IMR-90 (cell line): ENCODE results near the gene UMODL1. TPM values are rescaled to one million over a fixed set of nuclear protein-coding genes. Genes with fewer than 3 reads are reported as not detected.

Source experiments
- ATAC-seq: fragments of 200-7000 bp; cut with Tn5 transposase; 2 replicates; pipeline ENCODE4 v1.9.1; 2020; ENCODE audit warnings: low read depth, mild to moderate bottlenecking, moderate library complexity
- BruUV-seq: library from RNA; stranded (reverse); fragments of 400-500 nt; replicated peaks from 2 replicates; lab custom pipeline; 2021; lab: Mats Ljungman, UMichigan
- CTCF ChIA-PET: fragments of 300-600 bp; formaldehyde crosslinking; extraction: SDS; loops from one replicate; lab custom pipeline; 2021; ENCODE audit warnings: antibody characterized with exemption; lab: Yijun Ruan, JAX
- POLR2A ChIA-PET: fragments of 300-600 bp; sonication (Branson Sonifier 250); formaldehyde crosslinking; loops from one replicate; lab custom pipeline; 2022; ENCODE audit warnings: antibody characterized with exemption; ENCODE audit not compliant: unreplicated experiment; lab: Charles Lee
- DNase-seq: peaks from one replicate; pipeline ENCODE4 v3.0.0; 2013
- H2AFZ ChIP-seq: replicated peaks from 2 replicates; pipeline ENCODE3; 2013; ENCODE audit warnings: low read length, mild to moderate bottlenecking; ENCODE audit not compliant: poor library complexity
- H2AK5ac ChIP-seq: 2 replicates; pipeline ENCODE4 v1.6.1; 2013; ENCODE audit warnings: low read depth, low read length, inconsistent platforms
- H2AK9ac ChIP-seq: replicated peaks from 2 replicates; pipeline ENCODE3; 2013; ENCODE audit warnings: mild to moderate bottlenecking, low read depth, low read length, moderate library complexity; ENCODE audit not compliant: poor library complexity
- H2BK120ac ChIP-seq: 2 replicates; pipeline ENCODE4 v1.6.1; 2013; ENCODE audit warnings: low read depth, low read length, inconsistent platforms
- H2BK15ac ChIP-seq: 3 replicates; pipeline ENCODE4 v1.6.1; 2013; ENCODE audit warnings: low read depth, low read length, inconsistent platforms
- H2BK20ac ChIP-seq: 2 replicates; pipeline ENCODE4 v1.6.1; 2013; ENCODE audit warnings: low read depth, mild to moderate bottlenecking, inconsistent platforms, low read length, moderate library complexity
- H2BK5ac ChIP-seq: 2 replicates; pipeline ENCODE4 v1.6.1; 2013; ENCODE audit warnings: mild to moderate bottlenecking, low read depth, low read length, inconsistent platforms; ENCODE audit not compliant: poor library complexity, severe bottlenecking
- H3K14ac ChIP-seq: replicated peaks from 2 replicates; pipeline ENCODE4 v1.6.1; 2013; ENCODE audit warnings: low read depth, low read length, inconsistent platforms
- H3K18ac ChIP-seq: 2 replicates; pipeline ENCODE4 v1.6.1; 2013; ENCODE audit warnings: low read depth, low read length, control low read depth
- H3K23ac ChIP-seq: 2 replicates; pipeline ENCODE4 v1.6.1; 2013; ENCODE audit warnings: low read depth, low read length, inconsistent platforms
- H3K27ac ChIP-seq: 2 replicates; pipeline ENCODE4 v1.5.1; 2013; ENCODE audit warnings: mild to moderate bottlenecking, control low read depth, low read length; ENCODE audit not compliant: insufficient read depth
- H3K27me3 ChIP-seq: 2 replicates; pipeline ENCODE4 v1.6.1; 2013; ENCODE audit warnings: low read length; ENCODE audit not compliant: control insufficient read depth, insufficient read depth
- H3K36me3 ChIP-seq: 2 replicates; pipeline ENCODE4 v1.6.1; 2013; ENCODE audit warnings: low read length, mixed read lengths; ENCODE audit not compliant: control insufficient read depth, insufficient read depth
- H3K4ac ChIP-seq: 2 replicates; pipeline ENCODE4 v1.6.1; 2013; ENCODE audit warnings: low read depth, low read length, inconsistent platforms
- H3K4me1 ChIP-seq: 2 replicates; pipeline ENCODE4 v1.6.1; 2013; ENCODE audit warnings: low read length, mixed read lengths; ENCODE audit not compliant: control insufficient read depth, insufficient read depth
- H3K4me2 ChIP-seq: 2 replicates; pipeline ENCODE4 v1.6.1; 2013; ENCODE audit warnings: low read depth, mild to moderate bottlenecking, control low read depth, low read length, moderate library complexity
- H3K4me3 ChIP-seq: 2 replicates; pipeline ENCODE4 v1.5.1; 2013; ENCODE audit warnings: low read depth, mild to moderate bottlenecking, control low read depth, low read length, moderate library complexity; ENCODE audit not compliant: insufficient read depth
- H3K56ac ChIP-seq: 2 replicates; pipeline ENCODE4 v1.6.1; 2013; ENCODE audit warnings: low read length, inconsistent platforms; ENCODE audit not compliant: insufficient read depth; ENCODE audit errors: extremely low read depth
- H3K79me1 ChIP-seq, 2 experiments: 2 replicates each; pipeline ENCODE4 v1.6.1; 2013; ENCODE audit warnings: low read length in 2 of 2, inconsistent platforms in 1 of 2, low read depth in 1 of 2
- H3K9ac ChIP-seq: 2 replicates; pipeline ENCODE4 v1.6.1; 2013; ENCODE audit warnings: low read depth, low read length, control low read depth
- H3K9me1 ChIP-seq: 2 replicates; pipeline ENCODE4 v1.6.1; 2013; ENCODE audit warnings: low read length, inconsistent platforms; ENCODE audit not compliant: insufficient read depth
- H3K9me3 ChIP-seq: 2 replicates; pipeline ENCODE4 v1.6.1; 2013; ENCODE audit warnings: low read length; ENCODE audit not compliant: control insufficient read depth, insufficient read depth
- H4K20me1 ChIP-seq: 2 replicates; pipeline ENCODE4 v1.6.1; 2013; ENCODE audit warnings: low read length, inconsistent platforms; ENCODE audit not compliant: insufficient read depth
- H4K5ac ChIP-seq: 2 replicates; pipeline ENCODE4 v1.6.1; 2013; ENCODE audit warnings: mild to moderate bottlenecking, low read depth, low read length, control low read depth
- H4K8ac ChIP-seq, 2 experiments: 2 replicates each; pipeline ENCODE4 v1.6.1; 2013; ENCODE audit warnings: low read depth in 2 of 2, low read length in 2 of 2, control low read depth in 1 of 2, inconsistent platforms in 1 of 2
- H4K91ac ChIP-seq: 2 replicates; pipeline ENCODE4 v1.6.1; 2013; ENCODE audit warnings: low read depth, low read length, inconsistent platforms; ENCODE audit not compliant: insufficient read depth
- RCOR1 ChIP-seq: IDR thresholded peaks from 2 replicates; pipeline ENCODE4 v1.6.1; 2012; ENCODE audit warnings: mild to moderate bottlenecking, low read length, improper control_type of control experiment; ENCODE audit not compliant: insufficient replicate concordance
- WGBS, 2 experiments: methylation state at CpG; one replicate each; pipeline versions ENCODE4 v1.1.5 to v1.1.7; 2013; ENCODE audit warnings: missing lambda C conversion rate in 2 of 2; ENCODE audit not compliant: insufficient read length in 1 of 2; ENCODE audit errors: extremely low coverage in 2 of 2; 5-methylcytosine and 5-hydroxymethylcytosine counted together
- dilution Hi-C: fragments of 300-500 bp; cut with HindIII; formaldehyde crosslinking; loops from one replicate; pipeline ENCODE4 v1.14.3; 2018; ENCODE audit warnings: low sequenced_read_pairs; ENCODE audit not compliant: unreplicated experiment
- in situ Hi-C: fragments of 300-500 bp; cut with MboI; formaldehyde crosslinking; loops from 3 replicates; pipeline ENCODE4 v1.14.3; 2019; ENCODE audit warnings: low sequenced_read_pairs, inconsistent platforms, mixed read lengths
- intact Hi-C: fragments of 100-400 bp; cut with micrococcal nuclease; formaldehyde crosslinking; loops from 2 replicates; pipeline ENCODE4 v1.10.0; 2022
- polyA plus RNA-seq, 3 experiments: library from polyadenylated mRNA; depleted of rRNA; stranded (reverse); fragments of >200 nt; gene quantifications; 2 replicates each; pipeline ENCODE4 v1.2.3, GENCODE V29; 2012; ENCODE audit warnings: low replicate concordance in 1 of 3
- total RNA-seq: library from RNA; depleted of rRNA; stranded (reverse); fragments of >200 nt; gene quantifications from 2 replicates; pipeline ENCODE4 v1.2.3, GENCODE V29; 2012

The UMODL1 gene
- total and polyA plus RNA-seq, 2 of the 4 experiments (the other 2 are of a cell fraction) = 0.02 TPM; not detected in 1

DNA sequence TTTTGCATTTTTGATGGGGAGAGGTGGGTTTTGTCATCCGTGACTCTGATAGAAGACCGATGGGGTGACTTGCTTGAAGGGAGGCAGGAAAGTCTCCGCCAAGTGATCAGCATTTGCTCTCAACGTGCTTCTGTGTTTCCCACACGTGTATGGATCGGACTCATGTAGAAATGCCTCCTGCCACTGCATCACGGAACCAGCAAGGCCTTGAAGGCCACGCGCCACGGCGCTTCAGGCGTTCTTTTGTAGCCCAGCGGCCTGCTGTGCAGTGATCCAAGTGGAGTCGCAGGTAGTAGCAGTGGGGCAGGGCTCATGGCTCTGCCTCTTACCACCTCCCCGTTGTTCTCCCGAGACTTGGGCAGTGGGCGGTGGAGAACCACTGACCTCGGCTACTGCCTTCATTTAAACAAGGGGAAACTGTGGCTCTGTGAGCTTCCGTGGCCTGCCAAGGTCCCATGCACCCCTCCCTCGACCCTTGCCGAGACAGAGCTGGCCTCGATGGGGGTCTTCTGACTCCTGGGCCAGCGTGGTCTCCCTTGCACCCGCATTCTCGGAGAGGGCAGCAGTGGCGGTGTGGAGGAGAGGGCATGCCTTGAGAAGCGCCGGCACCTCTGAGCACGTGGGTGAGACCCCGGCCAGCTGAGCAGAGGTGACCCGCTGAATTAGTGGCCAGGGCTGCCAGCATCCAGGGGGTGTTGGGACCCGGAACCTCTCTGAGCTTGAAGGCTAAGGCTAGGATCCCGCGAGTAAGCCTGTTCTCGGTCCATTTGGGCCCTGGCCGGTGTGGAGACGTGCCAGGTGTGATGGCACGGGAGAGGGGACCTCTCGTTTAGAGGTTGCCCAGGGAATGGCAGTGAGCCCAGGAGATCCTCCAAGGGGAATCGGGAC, 101.7 kb downstream of the UMODL1 start:
- Histone ChIP-seq H2AK9ac (no peak overlapping the region), H3K4me3 (no peak overlapping the region), H2BK120ac (no peak overlapping the region), H2BK5ac (no peak overlapping the region), H3K14ac (no peak overlapping the region), H2AFZ (no peak overlapping the region), H3K4ac (no peak overlapping the region), H3K4me2 (no peak overlapping the region), H4K8ac (no peak overlapping the region), H3K4me1 (no peaks in the 10 kb centered on the region), H3K9me3 (no peaks in the 10 kb centered on the region; the same call in 1 of the 2 replicates), H3K56ac (no peak overlapping the region), H4K5ac (no peak overlapping the region), H3K27me3 (peaks cover 18% of the 10 kb centered on the region; the same call in 1 of the 2 replicates), H3K9me1 (no peaks in the 10 kb centered on the region), H3K27ac (no peak overlapping the region), H3K9ac (no peak overlapping the region), H3K23ac (no peak overlapping the region), H4K20me1 (no peaks in the 10 kb centered on the region), H3K79me1 (no peaks in the 10 kb centered on the region), H2BK20ac (no peak overlapping the region), H3K36me3 (no peaks in the 10 kb centered on the region), H2AK5ac (no peak overlapping the region), H3K18ac (no peak overlapping the region), H4K91ac (no peak overlapping the region), H2BK15ac (no peak overlapping the region)
- in situ Hi-C loops (loop anchor here (25.0 kb wide), 1 partner anchor 664 kb away; no protein-coding TSS in a partner anchor), dilution Hi-C loops (no loop called here), intact Hi-C loops (no loop called here)
- ChIA-PET POLR2A (no interaction called here), CTCF (no interaction called here)
- ATAC-seq = no peak
- WGBS, 2 experiments = 80% methylated on average over 32 of the region's 40 CpGs; no CpG with 5 or more reads in 1 of the 2 experiments
- no peak for DNase-seq
- TF ChIP-seq RCOR1 = no peak
- no TSS peak for BruUV-seq
